ENCODE measurements around the gene RFX2. TPM values are rescaled to one million over a fixed set of nuclear protein-coding genes. Genes with fewer than 3 reads are reported as not detected.

Gene RFX2
- total and polyA plus RNA-seq, 2 experiments from 2014 or later: 2.3 to 4.9 TPM

- no peak for DNase-seq (ENCODE audit: low spot score)
- Histone ChIP-seq H3K4me3 (no peak overlapping the region), H3K9me2 (replicated peaks; ENCODE audit: insufficient read depth) (no peaks in the 10 kb centered on the region), H3K79me2 (peaks cover 95% of the 10 kb centered on the region), H3K4me1 (ENCODE audit: insufficient read depth) (peaks cover 86% of the 10 kb centered on the region), H3K36me3 (replicated peaks; ENCODE audit: insufficient read depth, low read depth) (no peaks in the 10 kb centered on the region), H4K20me1 (ENCODE audit: insufficient read depth, poor library complexity, severe bottlenecking) (peaks cover 63% of the 10 kb centered on the region), H3K27me3 (no peaks in the 10 kb centered on the region), H3K9me3 (ENCODE audit: low read depth) (no peaks in the 10 kb centered on the region), H3K27ac (peak overlapping the region; percentile 82), H3K4me2 (no peak overlapping the region), H2AFZ (no peak overlapping the region)
- WGBS (ENCODE audit: low lambda C conversion rate, missing lambda C conversion rate): 81% methylated on average over 18 of the region's 18 CpGs
- TF ChIP-seq CTCF (IDR thresholded peaks at IDR 0.05; ENCODE audit: poor library complexity) (no peak), EZH2 (IDR thresholded peaks at IDR 0.05; ENCODE audit: borderline replicate concordance) (no peak), EZH2phosphoT487 (IDR thresholded peaks at IDR 0.05; ENCODE audit: low read depth, severe bottlenecking, unreplicated experiment) (no peak)
Measured at GRCh38 chr19:5952193-5953029, 157.9 kb downstream of the RFX2 start.

GRCh38 chr19:5951338-5951861 lies 158.9 kb downstream of the RFX2 start:
- Histone ChIP-seq H4K20me1 (ENCODE audit: insufficient read depth, poor library complexity, severe bottlenecking) (peaks cover 61% of the 10 kb centered on the region), H2AFZ (no peak overlapping the region), H3K36me3 (replicated peaks; ENCODE audit: insufficient read depth, low read depth) (no peaks in the 10 kb centered on the region), H3K4me3 (no peak overlapping the region), H3K9me3 (ENCODE audit: low read depth) (no peaks in the 10 kb centered on the region), H3K27me3 (no peaks in the 10 kb centered on the region), H3K27ac (peak overlapping the region; percentile 20), H3K79me2 (peaks cover 95% of the 10 kb centered on the region), H3K9me2 (replicated peaks; ENCODE audit: insufficient read depth) (no peaks in the 10 kb centered on the region), H3K4me1 (ENCODE audit: insufficient read depth) (peaks cover 79% of the 10 kb centered on the region), H3K4me2 (peak overlapping the region; percentile 16)
- DNase-seq (ENCODE audit: low spot score): no peak
- 68% methylated on average over 19 of the region's 19 CpGs for whole genome bisulfite sequencing (ENCODE audit: low lambda C conversion rate, missing lambda C conversion rate)
- TF ChIP-seq EZH2 (IDR thresholded peaks at IDR 0.05; ENCODE audit: borderline replicate concordance) (no peak), EZH2phosphoT487 (IDR thresholded peaks at IDR 0.05; ENCODE audit: low read depth, severe bottlenecking, unreplicated experiment) (no peak), CTCF (IDR thresholded peaks at IDR 0.05; ENCODE audit: poor library complexity) (no peak)

DNA sequence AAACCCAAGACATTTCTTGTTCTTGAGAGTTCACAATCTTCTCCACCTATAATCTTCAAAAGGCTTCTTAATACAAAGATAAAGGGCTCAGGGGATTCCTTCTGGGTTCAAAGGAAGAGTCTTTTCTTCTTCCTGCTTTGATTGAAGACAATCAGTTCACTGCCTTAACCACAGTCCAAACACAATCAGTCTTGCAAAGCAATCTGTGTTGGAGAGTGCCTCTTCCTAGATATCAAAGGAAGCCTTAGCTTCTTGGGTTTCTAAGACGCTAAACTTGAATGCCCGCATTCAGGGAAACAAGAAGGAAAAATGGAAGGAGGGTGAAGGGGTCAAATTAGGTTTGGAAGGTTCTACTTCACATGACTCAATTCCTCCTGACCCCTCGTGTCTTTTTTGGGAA lies 159.6 kb downstream of the RFX2 start:
- H4K20me1 ChIP-seq (ENCODE audit: insufficient read depth, poor library complexity, severe bottlenecking): peaks cover 61% of the 10 kb centered on the region
- peak overlapping the region; percentile 0 for H3K27ac ChIP-seq
- no peak overlapping the region for H3K4me2 ChIP-seq

More for the DNA sequence above, 159.6 kb downstream of the RFX2 start:
- H2AFZ ChIP-seq: no peak overlapping the region
- H3K9me3 ChIP-seq (ENCODE audit: low read depth): no peaks in the 10 kb centered on the region
- TF ChIP-seq EZH2phosphoT487 (IDR thresholded peaks at IDR 0.05; ENCODE audit: low read depth, severe bottlenecking, unreplicated experiment): no peak
- no peak for TF ChIP-seq CTCF (IDR thresholded peaks at IDR 0.05; ENCODE audit: poor library complexity)
- no peak for TF ChIP-seq EZH2 (IDR thresholded peaks at IDR 0.05; ENCODE audit: borderline replicate concordance)
- no peak overlapping the region for H3K4me3 ChIP-seq
- H3K27me3 ChIP-seq: no peaks in the 10 kb centered on the region
- 63% methylated on average over 3 of the region's 3 CpGs for WGBS (ENCODE audit: low lambda C conversion rate, missing lambda C conversion rate)
- no peak for DNase-seq (ENCODE audit: low spot score)
- H3K36me3 ChIP-seq (replicated peaks; ENCODE audit: insufficient read depth, low read depth): no peaks in the 10 kb centered on the region
- H3K79me2 ChIP-seq: peaks cover 95% of the 10 kb centered on the region
- no peaks in the 10 kb centered on the region for H3K9me2 ChIP-seq (replicated peaks; ENCODE audit: insufficient read depth)
- peaks cover 73% of the 10 kb centered on the region for H3K4me1 ChIP-seq (ENCODE audit: insufficient read depth)
